HepG2 (cell line): ENCODE results near the gene TMEM132D. TPM values are rescaled to one million over a fixed set of nuclear protein-coding genes. Genes with fewer than 3 reads are reported as not detected.

Source experiments
- ATAC-seq: fragments of 200-7000 bp; cut with Tn5 transposase; 3 replicates; pipeline ENCODE4 v1.9.1; 2020; ENCODE audit warnings: mild to moderate bottlenecking, moderate library complexity
- BruUV-seq: library from RNA; stranded (reverse); fragments of 400-500 nt; replicated peaks from 2 replicates; lab custom pipeline; 2021; lab: Mats Ljungman, UMichigan
- CTCF ChIA-PET: fragments of 300-600 bp; formaldehyde crosslinking; extraction: SDS; loops from one replicate; lab custom pipeline; 2021; ENCODE audit warnings: low total read pairs, inconsistent platforms, low intra/inter-chr PET ratio; lab: Yijun Ruan, JAX
- POLR2A ChIA-PET: fragments of 350-600 bp; sonication (Branson Sonifier 250); formaldehyde crosslinking; loops from one replicate; lab custom pipeline; 2020; ENCODE audit warnings: antibody characterized with exemption, inconsistent platforms; lab: Yijun Ruan, JAX
- DNase-seq: peaks from one replicate; pipeline ENCODE4 v3.0.0-alpha.2; 2015; ENCODE audit warnings: low spot score
- FAIRE-seq: peaks from 3 replicates; lab custom pipeline; 2011; peaks lifted over from hg19 to GRCh38; lab: Jason Lieb, UNC
- H2AFZ ChIP-seq: one replicate; pipeline ENCODE4 v1.6.1; 2011; ENCODE audit warnings: low read length, inconsistent platforms
- H3K27ac ChIP-seq: fragments of 300-600 bp; 3 replicates; pipeline ENCODE4 v1.8.0; 2011; ENCODE audit warnings: mixed run types, mild to moderate bottlenecking, mixed read lengths, low read length, inconsistent platforms; ENCODE audit not compliant: insufficient read depth; ENCODE audit errors: extremely low read length
- H3K27me3 ChIP-seq, 2 experiments: fragments of 200-600 bp in 1 of 2; 2 replicates in 1 of 2; 3 replicates in 1 of 2; pipeline versions ENCODE4 v1.6.0 to v1.8.0; 2011; ENCODE audit warnings: low read length in 2 of 2, mild to moderate bottlenecking in 2 of 2, moderate library complexity in 2 of 2, inconsistent platforms in 1 of 2; ENCODE audit not compliant: insufficient read depth in 2 of 2, control insufficient read depth in 1 of 2
- H3K36me3 ChIP-seq, 2 experiments: fragments of 200-600 bp in 1 of 2; replicated peaks in 1 of 2; 2 replicates in 1 of 2; 3 replicates in 1 of 2; pipeline versions ENCODE4 v1.5.1 to v1.8.0; 2011; ENCODE audit warnings: low read length in 2 of 2, inconsistent platforms in 1 of 2; ENCODE audit not compliant: insufficient read depth in 2 of 2, control insufficient read depth in 1 of 2
- H3K4me1 ChIP-seq: 2 replicates; pipeline ENCODE4 v1.5.1; 2012; ENCODE audit warnings: low read length, inconsistent platforms; ENCODE audit not compliant: insufficient read depth
- H3K4me2 ChIP-seq: 2 replicates; pipeline ENCODE4 v1.6.0; 2011; ENCODE audit warnings: low read depth, low read length, inconsistent platforms
- H3K4me3 ChIP-seq, 3 experiments: fragments of 200-600 bp in 1 of 3; sonication (generic), shearing (Covaris generic) in 1 of 3; replicated peaks in 1 of 3; 2 replicates each; pipeline ENCODE4 v1.5.1; 2011 to 2016; ENCODE audit warnings: low read length in 3 of 3, inconsistent platforms in 2 of 3, low read depth in 2 of 3, mild to moderate bottlenecking in 2 of 3, control low read depth in 1 of 3, mixed read lengths in 1 of 3; ENCODE audit not compliant: insufficient read depth in 1 of 3
- H3K79me2 ChIP-seq: one replicate; pipeline ENCODE4 v1.6.1; 2011; ENCODE audit warnings: low read length, inconsistent platforms; ENCODE audit not compliant: insufficient read depth
- H3K9ac ChIP-seq: 2 replicates; pipeline ENCODE4 v1.6.0; 2011; ENCODE audit warnings: mild to moderate bottlenecking, low read depth, low read length, inconsistent platforms; ENCODE audit not compliant: insufficient read depth
- H3K9me3 ChIP-seq: 2 replicates; pipeline ENCODE4 v1.5.1; 2012; ENCODE audit warnings: mild to moderate bottlenecking, low read length
- H4K20me1 ChIP-seq: 2 replicates; pipeline ENCODE4 v1.6.0; 2011; ENCODE audit warnings: inconsistent platforms, mild to moderate bottlenecking, low read length, moderate library complexity; ENCODE audit not compliant: insufficient read depth
- ELF1 ChIP-seq: sonication (generic); formaldehyde crosslinking; IDR thresholded peaks from 2 replicates; pipeline ENCODE4 v1.4.0; 2020; ENCODE audit warnings: missing genetic modification reagents
- FOSL1 ChIP-seq: sonication (generic); formaldehyde crosslinking; IDR thresholded peaks from 2 replicates; pipeline ENCODE4 v1.9.0; 2021; ENCODE audit warnings: missing genetic modification reagents, borderline replicate concordance
- KAT8 ChIP-seq: IDR thresholded peaks from 2 replicates; pipeline ENCODE4 v1.6.1; 2016; ENCODE audit warnings: missing genetic modification reagents, missing compliant biosample characterization
- POGZ ChIP-seq: sonication (generic); formaldehyde crosslinking; IDR thresholded peaks from 2 replicates; pipeline ENCODE4 v1.4.0; 2020; ENCODE audit warnings: mild to moderate bottlenecking, missing genetic modification reagents
- SAFB2 ChIP-seq: sonication (generic); formaldehyde crosslinking; IDR thresholded peaks from 2 replicates; pipeline ENCODE4 v1.5.1; 2020; ENCODE audit warnings: missing genetic modification reagents, low read depth, mild to moderate bottlenecking, borderline replicate concordance
- TBL1XR1 ChIP-seq: fragments of 150-350 bp; IDR thresholded peaks from 2 replicates; pipeline ENCODE4 v1.6.1; 2014; ENCODE audit warnings: borderline replicate concordance, low read length; ENCODE audit not compliant: partially characterized antibody
- TCF7 ChIP-seq: sonication (generic); IDR thresholded peaks from 2 replicates; pipeline ENCODE4 v1.6.1; 2016; ENCODE audit warnings: antibody characterized with exemption, low read depth
- ZBTB40 ChIP-seq, 2 experiments: fragments of 450-650 bp in 1 of 2; sonication (generic) in 1 of 2; formaldehyde crosslinking in 1 of 2; IDR thresholded peaks; 2 replicates each; pipeline versions ENCODE4 v1.6.1 to v1.8.0; 2016 to 2022; ENCODE audit warnings: antibody characterized with exemption in 1 of 2, mild to moderate bottlenecking in 1 of 2, missing genetic modification reagents in 1 of 2
- ZBTB7A ChIP-seq: sonication (generic); formaldehyde crosslinking; IDR thresholded peaks from 2 replicates; pipeline ENCODE4 v1.8.0; 2022; ENCODE audit warnings: mild to moderate bottlenecking, missing genetic modification reagents
- ZFP36L2 ChIP-seq: sonication (generic); formaldehyde crosslinking; IDR thresholded peaks from 2 replicates; pipeline ENCODE4 v1.4.0; 2020; ENCODE audit warnings: missing genetic modification reagents
- ZNF205 ChIP-seq: IDR thresholded peaks from 2 replicates; pipeline ENCODE4 v1.6.1; 2018; ENCODE audit warnings: missing biosample characterization, missing genetic modification reagents
- ZNF251 ChIP-seq: sonication (generic); formaldehyde crosslinking; IDR thresholded peaks from 2 replicates; pipeline ENCODE4 v1.9.0; 2021; ENCODE audit warnings: mild to moderate bottlenecking, missing genetic modification reagents
- ZNF550 ChIP-seq: sonication (generic); formaldehyde crosslinking; IDR thresholded peaks from 2 replicates; pipeline ENCODE4 v1.4.0; 2020; ENCODE audit warnings: mild to moderate bottlenecking, missing genetic modification reagents, borderline replicate concordance
- WGBS: methylation state at CpG from one replicate; pipeline ENCODE4 v1.1.6; 2017; ENCODE audit warnings: low lambda C conversion rate; 5-methylcytosine and 5-hydroxymethylcytosine counted together
- in situ Hi-C: cut with HindIII; loops from 2 replicates; pipeline ENCODE4 v1.10.0; 2017; ENCODE audit warnings: low pct_unique_long_range_greater_than_20kb; ENCODE audit not compliant: extremely low pct_ligation_motif_present
- intact Hi-C: fragments of 100-400 bp; cut with micrococcal nuclease; formaldehyde crosslinking; loops from one replicate; pipeline ENCODE4 v1.10.0; 2022; ENCODE audit not compliant: unreplicated experiment
- polyA plus RNA-seq, 8 experiments: library from polyadenylated mRNA; depleted of rRNA in 3 of 8; stranded (reverse) in 7 of 8; unstranded in 1 of 8; fragments of >200 nt; fragmentation: Illumina TruSeq in 4 of 8; extraction: Trizol in 4 of 8; gene quantifications; 2 replicates each; pipeline versions ENCODE4 v1.2.1 to v1.2.3, GENCODE V29; 2011 to 2016; ENCODE audit warnings: low read depth in 4 of 8, missing spikeins in 1 of 8, mixed read lengths in 1 of 8; ENCODE audit not compliant: insufficient read depth in 1 of 8
- total RNA-seq, 5 experiments: library from RNA; depleted of rRNA; stranded (reverse); fragments of >200 nt; fragmentation: Illumina TruSeq; extraction: Trizol; gene quantifications; 2 replicates each; pipeline ENCODE4 v1.2.3, GENCODE V29; 2016; ENCODE audit warnings: low read depth in 1 of 5
- TF ChIP-seq, protein P1 (sequence below): sonication (generic); formaldehyde crosslinking; IDR thresholded peaks from 2 replicates; pipeline ENCODE4 v1.4.0; 2020; ENCODE audit warnings: missing genetic modification reagents, mild to moderate bottlenecking, borderline replicate concordance

TMEM132D gene
- total and polyA plus RNA-seq, 2 of the 13 experiments (the other 11 are each of a cell fraction or from before 2014, with no cell fraction given) = not detected

GRCh38 chr12:129660946-129661345 is 242.9 kb downstream of the TMEM132D start:
- Histone ChIP-seq H3K4me3 (no peak overlapping the region), H4K20me1 (no peaks in the 10 kb centered on the region), H3K4me1 (no peaks in the 10 kb centered on the region), H3K4me2 (no peak overlapping the region), H3K9ac (no peak overlapping the region), H3K36me3 (no peaks in the 10 kb centered on the region), H3K9me3 (peaks cover 3% of the 10 kb centered on the region; the same call in 1 of the 2 replicates), H3K27me3 (no peaks in the 10 kb centered on the region), H3K27ac (no peak overlapping the region), H3K79me2 (no peaks in the 10 kb centered on the region), H2AFZ (no peak overlapping the region)
- ATAC-seq = no peak
- no peak for DNase-seq
- BruUV-seq = no TSS peak
- 16% methylated on average over 7 of the region's 7 CpGs for WGBS
- ChIA-PET POLR2A (no interaction called here), CTCF (no interaction called here)
- intact Hi-C loops = no loop called here
- in situ Hi-C loops = no loop called here
- no peak for FAIRE-seq
- TF ChIP-seq ZNF205 (CRISPR knock-in tag) = no peak
- no peak for TF ChIP-seq ELF1
- TF ChIP-seq TCF7 = no peak
- no peak for TF ChIP-seq ZBTB40 (IDR thresholded peaks at IDR 0.05)
- TF ChIP-seq ZBTB40 (CRISPR knock-in tag; IDR thresholded peaks at IDR 0.05) = no peak
- no peak for TF ChIP-seq ZFP36L2
- TF ChIP-seq ZNF550 (CRISPR knock-in tag) = no peak
- TF ChIP-seq KAT8 (CRISPR knock-in tag) = no peak
- no peak for TF ChIP-seq SAFB2
- TF ChIP-seq TBL1XR1 = no peak
- TF ChIP-seq, protein P1, sequence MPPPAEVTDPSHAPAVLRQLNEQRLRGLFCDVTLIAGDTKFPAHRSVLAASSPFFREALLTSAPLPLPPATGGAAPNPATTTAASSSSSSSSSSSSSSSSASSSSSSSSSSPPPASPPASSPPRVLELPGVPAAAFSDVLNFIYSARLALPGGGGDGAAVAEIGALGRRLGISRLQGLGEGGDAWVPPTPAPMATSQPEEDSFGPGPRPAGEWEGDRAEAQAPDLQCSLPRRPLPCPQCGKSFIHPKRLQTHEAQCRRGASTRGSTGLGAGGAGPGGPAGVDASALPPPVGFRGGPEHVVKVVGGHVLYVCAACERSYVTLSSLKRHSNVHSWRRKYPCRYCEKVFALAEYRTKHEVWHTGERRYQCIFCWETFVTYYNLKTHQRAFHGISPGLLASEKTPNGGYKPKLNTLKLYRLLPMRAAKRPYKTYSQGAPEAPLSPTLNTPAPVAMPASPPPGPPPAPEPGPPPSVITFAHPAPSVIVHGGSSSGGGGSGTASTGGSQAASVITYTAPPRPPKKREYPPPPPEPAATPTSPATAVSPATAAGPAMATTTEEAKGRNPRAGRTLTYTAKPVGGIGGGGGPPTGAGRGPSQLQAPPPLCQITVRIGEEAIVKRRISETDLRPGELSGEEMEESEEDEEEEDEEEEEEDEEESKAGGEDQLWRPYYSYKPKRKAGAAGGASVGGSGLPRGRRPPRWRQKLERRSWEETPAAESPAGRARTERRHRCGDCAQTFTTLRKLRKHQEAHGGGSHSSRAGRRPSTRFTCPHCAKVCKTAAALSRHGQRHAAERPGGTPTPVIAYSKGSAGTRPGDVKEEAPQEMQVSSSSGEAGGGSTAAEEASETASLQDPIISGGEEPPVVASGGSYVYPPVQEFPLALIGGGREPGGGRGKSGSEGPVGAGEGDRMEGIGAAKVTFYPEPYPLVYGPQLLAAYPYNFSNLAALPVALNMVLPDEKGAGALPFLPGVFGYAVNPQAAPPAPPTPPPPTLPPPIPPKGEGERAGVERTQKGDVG (CRISPR knock-in tag) = no peak
- TF ChIP-seq ZBTB7A = no peak
- TF ChIP-seq ZNF251 (CRISPR knock-in tag) = no peak
- TF ChIP-seq FOSL1 (CRISPR knock-in tag) = no peak
- TF ChIP-seq POGZ (CRISPR knock-in tag) = no peak
